ENCODE measurements around the gene ZNF787.

DNA sequence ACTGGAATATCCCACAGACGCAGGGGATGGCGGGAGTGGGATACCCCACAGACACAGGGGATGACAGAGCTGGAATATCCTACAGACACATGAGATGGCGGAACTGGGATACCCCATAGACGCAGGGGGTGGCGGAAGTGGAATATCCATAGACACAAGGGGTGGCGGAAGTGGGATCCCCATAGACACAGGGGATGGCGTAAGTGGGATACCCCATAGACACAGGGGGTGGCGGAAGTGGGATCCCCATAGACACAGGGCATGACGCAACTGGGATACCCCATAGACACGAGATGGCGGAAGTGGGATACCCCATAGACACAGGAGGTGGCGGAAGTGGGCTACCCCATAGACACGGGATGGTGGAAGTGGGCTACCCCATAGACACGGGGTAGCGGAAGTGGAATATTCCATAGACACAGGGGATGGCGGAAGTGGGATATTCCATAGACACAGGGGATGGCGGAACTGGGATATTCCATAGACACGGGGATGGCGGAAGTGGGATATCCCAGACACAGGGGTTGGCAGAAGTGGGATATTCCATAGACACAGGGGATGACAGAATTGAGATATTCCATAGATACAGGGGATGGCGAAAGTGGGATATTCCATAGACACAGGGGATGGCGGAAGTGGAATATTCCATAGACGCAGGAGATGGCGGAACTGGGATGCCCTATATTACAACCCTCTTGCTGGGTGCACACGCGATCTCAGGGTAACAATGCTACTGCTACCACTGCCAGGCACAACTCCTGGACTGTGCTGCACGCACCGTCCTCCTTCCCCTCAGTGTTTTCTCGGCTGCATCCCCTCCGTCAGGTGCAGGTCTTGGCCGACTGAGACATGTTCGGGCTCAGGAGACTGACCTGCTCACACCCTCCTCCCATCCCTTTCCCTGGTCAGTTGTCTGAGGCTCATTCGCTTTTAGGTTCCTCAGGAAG lies 28.1 kb downstream of the ZNF787 start:
- TF ChIP-seq, protein P1, sequence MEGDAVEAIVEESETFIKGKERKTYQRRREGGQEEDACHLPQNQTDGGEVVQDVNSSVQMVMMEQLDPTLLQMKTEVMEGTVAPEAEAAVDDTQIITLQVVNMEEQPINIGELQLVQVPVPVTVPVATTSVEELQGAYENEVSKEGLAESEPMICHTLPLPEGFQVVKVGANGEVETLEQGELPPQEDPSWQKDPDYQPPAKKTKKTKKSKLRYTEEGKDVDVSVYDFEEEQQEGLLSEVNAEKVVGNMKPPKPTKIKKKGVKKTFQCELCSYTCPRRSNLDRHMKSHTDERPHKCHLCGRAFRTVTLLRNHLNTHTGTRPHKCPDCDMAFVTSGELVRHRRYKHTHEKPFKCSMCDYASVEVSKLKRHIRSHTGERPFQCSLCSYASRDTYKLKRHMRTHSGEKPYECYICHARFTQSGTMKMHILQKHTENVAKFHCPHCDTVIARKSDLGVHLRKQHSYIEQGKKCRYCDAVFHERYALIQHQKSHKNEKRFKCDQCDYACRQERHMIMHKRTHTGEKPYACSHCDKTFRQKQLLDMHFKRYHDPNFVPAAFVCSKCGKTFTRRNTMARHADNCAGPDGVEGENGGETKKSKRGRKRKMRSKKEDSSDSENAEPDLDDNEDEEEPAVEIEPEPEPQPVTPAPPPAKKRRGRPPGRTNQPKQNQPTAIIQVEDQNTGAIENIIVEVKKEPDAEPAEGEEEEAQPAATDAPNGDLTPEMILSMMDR (conservative IDR thresholded peaks at IDR 0.05; ENCODE audit: low read depth, low read length), result no peak
- no peak for TF ChIP-seq EZH2 (IDR thresholded peaks at IDR 0.05; ENCODE audit: borderline replicate concordance, low read depth, low read length, poor library complexity, severe bottlenecking)
